GM10266 (cell line): ENCODE data around the gene SMAP1.

Experiments used
- DNase-seq: peaks from one replicate; pipeline ENCODE4 v3.0.0; 2012; ENCODE audit errors: extremely low spot score
- CTCF ChIP-seq: IDR thresholded peaks from 2 replicates; pipeline ENCODE4 v1.5.1; 2012; ENCODE audit warnings: mild to moderate bottlenecking, low read depth; ENCODE audit not compliant: control insufficient read depth, insufficient read depth; ENCODE audit errors: missing control alignments

Gene SMAP1

GRCh38 chr6:70889270-70889669, 221.6 kb downstream of the SMAP1 start:
- TF ChIP-seq CTCF: no peak
- DNase-seq: no peak

GRCh38 chr6:70894001-70894400, 226.3 kb downstream of the SMAP1 start:
- no peak for DNase-seq
- TF ChIP-seq CTCF: no peak

DNA sequence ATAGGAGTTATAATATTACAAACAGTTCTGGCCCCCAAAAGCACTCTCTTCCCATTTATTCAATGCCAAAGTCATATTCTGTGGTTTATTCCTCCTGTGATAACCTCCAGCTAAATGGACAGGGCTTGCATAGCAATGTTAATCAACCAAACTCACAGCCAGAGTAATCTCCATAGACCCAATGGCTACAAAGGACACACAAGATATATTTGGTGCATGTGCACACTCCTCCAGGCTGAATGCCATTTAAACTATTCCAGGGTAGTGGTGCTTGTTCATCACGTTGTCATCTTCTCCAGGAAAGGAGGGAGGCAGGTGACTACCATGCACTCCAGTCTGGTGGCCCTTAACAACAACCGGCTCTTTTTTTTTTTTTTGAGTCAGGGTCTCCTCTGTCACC, 232.4 kb downstream of the SMAP1 start:
- no peak for TF ChIP-seq CTCF
- DNase-seq: no peak

GRCh38 chr6:70901324-70901723, 233.6 kb downstream of the SMAP1 start:
- no peak for DNase-seq
- TF ChIP-seq CTCF: peak; percentile 10

DNA sequence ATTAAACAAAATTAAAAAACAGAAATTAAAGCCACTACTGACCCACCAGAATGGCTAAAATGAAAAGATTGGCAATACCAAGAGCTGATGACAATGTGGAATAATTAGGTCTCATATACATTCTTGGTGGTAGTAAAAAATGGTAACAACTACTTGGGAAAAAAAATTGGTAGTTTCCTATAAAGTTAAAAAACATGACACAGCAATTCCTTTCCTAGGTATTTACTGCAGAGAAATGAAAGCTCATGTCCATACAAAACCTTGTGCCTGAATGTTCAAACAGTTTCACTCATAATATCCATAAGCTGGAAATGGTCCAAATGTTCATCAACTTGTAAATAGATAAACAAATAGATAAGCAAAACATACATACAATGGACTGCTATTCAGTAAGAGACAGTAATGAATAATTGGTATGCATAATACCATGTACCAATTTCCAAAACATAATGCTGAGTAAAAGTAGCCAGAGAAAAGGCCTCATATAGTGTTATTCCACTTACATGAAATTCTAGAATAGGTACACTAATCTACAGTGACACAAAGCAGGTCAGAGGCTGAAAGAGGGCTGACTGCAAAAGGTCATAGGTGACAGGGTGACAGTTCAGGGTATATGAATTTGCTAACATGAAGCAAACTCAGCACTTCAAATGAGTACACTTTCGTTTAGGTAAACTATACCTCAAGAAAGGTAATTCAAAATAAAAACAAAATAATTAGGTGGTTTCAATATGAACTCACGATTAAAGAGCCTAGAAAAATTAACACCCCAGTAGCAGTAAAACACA, 236.2 kb downstream of the SMAP1 start:
- no peak for DNase-seq
- TF ChIP-seq CTCF: no peak

DNA sequence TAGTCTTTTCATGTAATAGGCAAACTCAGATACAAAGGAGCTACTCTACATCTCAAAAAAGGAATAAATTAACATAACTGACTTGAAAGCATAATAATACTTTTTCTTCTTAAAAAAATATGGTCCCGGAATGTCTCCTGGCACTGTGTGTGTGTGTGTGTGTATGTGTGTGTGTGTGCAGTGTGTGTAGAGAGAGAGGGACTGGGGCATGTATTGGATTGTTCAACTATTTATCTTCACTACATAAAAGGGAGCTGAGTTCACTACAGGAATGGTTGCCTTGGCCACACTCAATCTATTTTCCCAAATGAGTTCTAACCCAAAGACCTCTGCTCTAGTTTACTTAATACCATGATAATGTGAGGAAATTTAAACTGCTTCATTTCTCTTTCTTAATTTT, 238.1 kb downstream of the SMAP1 start:
- TF ChIP-seq CTCF: no peak
- DNase-seq: no peak
